ENCODE results near the gene BACH2.

DNA sequence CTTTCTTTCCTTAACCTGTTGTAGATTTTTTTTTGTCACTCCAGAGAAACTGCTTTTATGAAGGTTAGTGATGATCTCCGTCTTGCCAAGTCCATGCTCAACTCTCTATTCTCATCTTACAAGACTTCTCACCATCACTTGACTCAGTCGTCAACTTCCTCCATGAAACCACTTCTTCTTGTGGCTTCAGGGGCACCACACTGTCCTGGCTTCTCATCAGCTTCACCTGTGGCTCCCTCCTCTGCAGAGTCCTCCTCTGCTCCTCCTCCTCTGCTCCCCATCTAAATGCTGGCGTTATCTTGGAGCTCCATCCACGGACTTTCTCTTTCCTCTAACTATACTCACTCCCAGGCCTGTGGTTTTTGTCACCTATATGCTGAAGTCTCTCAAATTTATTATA is 187.5 kb downstream of the BACH2 start:
- TF ChIP-seq EP300 (conservative IDR thresholded peaks at IDR 0.05; ENCODE audit: poor library complexity, severe bottlenecking) = no peak
- TF ChIP-seq, protein P1, sequence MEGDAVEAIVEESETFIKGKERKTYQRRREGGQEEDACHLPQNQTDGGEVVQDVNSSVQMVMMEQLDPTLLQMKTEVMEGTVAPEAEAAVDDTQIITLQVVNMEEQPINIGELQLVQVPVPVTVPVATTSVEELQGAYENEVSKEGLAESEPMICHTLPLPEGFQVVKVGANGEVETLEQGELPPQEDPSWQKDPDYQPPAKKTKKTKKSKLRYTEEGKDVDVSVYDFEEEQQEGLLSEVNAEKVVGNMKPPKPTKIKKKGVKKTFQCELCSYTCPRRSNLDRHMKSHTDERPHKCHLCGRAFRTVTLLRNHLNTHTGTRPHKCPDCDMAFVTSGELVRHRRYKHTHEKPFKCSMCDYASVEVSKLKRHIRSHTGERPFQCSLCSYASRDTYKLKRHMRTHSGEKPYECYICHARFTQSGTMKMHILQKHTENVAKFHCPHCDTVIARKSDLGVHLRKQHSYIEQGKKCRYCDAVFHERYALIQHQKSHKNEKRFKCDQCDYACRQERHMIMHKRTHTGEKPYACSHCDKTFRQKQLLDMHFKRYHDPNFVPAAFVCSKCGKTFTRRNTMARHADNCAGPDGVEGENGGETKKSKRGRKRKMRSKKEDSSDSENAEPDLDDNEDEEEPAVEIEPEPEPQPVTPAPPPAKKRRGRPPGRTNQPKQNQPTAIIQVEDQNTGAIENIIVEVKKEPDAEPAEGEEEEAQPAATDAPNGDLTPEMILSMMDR (IDR thresholded peaks at IDR 0.05; ENCODE audit: poor library complexity, severe bottlenecking) = no peak
- no peak for TF ChIP-seq EZH2 (IDR thresholded peaks at IDR 0.05; ENCODE audit: borderline replicate concordance, insufficient read depth, low read length, poor library complexity, severe bottlenecking)
- no peak for TF ChIP-seq TAF1 (IDR thresholded peaks at IDR 0.05; ENCODE audit: low read depth)
- TF ChIP-seq POLR2AphosphoS5 (IDR thresholded peaks at IDR 0.05) = no peak
- TF ChIP-seq SMC3 (conservative IDR thresholded peaks at IDR 0.05; ENCODE audit: poor library complexity) = no peak
- no peak for TF ChIP-seq RAD21 (conservative IDR thresholded peaks at IDR 0.05)
- TF ChIP-seq, protein P2, sequence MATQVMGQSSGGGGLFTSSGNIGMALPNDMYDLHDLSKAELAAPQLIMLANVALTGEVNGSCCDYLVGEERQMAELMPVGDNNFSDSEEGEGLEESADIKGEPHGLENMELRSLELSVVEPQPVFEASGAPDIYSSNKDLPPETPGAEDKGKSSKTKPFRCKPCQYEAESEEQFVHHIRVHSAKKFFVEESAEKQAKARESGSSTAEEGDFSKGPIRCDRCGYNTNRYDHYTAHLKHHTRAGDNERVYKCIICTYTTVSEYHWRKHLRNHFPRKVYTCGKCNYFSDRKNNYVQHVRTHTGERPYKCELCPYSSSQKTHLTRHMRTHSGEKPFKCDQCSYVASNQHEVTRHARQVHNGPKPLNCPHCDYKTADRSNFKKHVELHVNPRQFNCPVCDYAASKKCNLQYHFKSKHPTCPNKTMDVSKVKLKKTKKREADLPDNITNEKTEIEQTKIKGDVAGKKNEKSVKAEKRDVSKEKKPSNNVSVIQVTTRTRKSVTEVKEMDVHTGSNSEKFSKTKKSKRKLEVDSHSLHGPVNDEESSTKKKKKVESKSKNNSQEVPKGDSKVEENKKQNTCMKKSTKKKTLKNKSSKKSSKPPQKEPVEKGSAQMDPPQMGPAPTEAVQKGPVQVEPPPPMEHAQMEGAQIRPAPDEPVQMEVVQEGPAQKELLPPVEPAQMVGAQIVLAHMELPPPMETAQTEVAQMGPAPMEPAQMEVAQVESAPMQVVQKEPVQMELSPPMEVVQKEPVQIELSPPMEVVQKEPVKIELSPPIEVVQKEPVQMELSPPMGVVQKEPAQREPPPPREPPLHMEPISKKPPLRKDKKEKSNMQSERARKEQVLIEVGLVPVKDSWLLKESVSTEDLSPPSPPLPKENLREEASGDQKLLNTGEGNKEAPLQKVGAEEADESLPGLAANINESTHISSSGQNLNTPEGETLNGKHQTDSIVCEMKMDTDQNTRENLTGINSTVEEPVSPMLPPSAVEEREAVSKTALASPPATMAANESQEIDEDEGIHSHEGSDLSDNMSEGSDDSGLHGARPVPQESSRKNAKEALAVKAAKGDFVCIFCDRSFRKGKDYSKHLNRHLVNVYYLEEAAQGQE (IDR thresholded peaks at IDR 0.05; ENCODE audit: borderline replicate concordance) = no peak
